T-helper 17 cell (primary cell): ENCODE results near the gene TMEM94. TPM values are rescaled to one million over a fixed set of nuclear protein-coding genes. Genes with fewer than 3 reads are reported as not detected.

Experiments
- ATAC-seq: fragments of 150-1000 bp; cut with Tn5 transposase; 2 replicates; pipeline ENCODE4 v1.10.0; 2021; ENCODE audit warnings: mild to moderate bottlenecking, moderate library complexity
- DNase-seq, 3 donors: peaks; one replicate each; pipeline versions ENCODE4 v3.0.0 to v3.0.0-alpha.2; 2020 to 2021
- H3K9me3 ChIP-seq: one replicate; pipeline ENCODE4 v1.7.0; 2013; ENCODE audit warnings: low read length, mild to moderate bottlenecking; ENCODE audit not compliant: control insufficient read depth, poor library complexity, severe bottlenecking
- H3K27ac Mint-ChIP-seq: one replicate; pipeline ENCODE4 v1.8.0; 2022; ENCODE audit warnings: mild to moderate bottlenecking, moderate library complexity, mixed read lengths
- H3K27me3 Mint-ChIP-seq: one replicate; pipeline ENCODE4 v1.8.0; 2022; ENCODE audit warnings: mixed read lengths
- H3K36me3 Mint-ChIP-seq: one replicate; pipeline ENCODE4 v1.8.0; 2022; ENCODE audit warnings: low read depth, mixed read lengths
- H3K4me1 Mint-ChIP-seq: one replicate; pipeline ENCODE4 v1.8.0; 2022; ENCODE audit warnings: mild to moderate bottlenecking, mixed read lengths
- H3K4me3 Mint-ChIP-seq: one replicate; pipeline ENCODE4 v1.8.0; 2022; ENCODE audit warnings: mild to moderate bottlenecking, moderate library complexity, mixed read lengths
- total RNA-seq, 4 donors: library from RNA in 2 of 4; stranded (reverse) in 2 of 4; gene quantifications; one replicate each; pipeline ENCODE4 v1.2.3 and lab custom pipeline; 2022 to 2026

TMEM94 gene
- total RNA-seq, 2 donors from 2014 or later, result 70.1 to 70.2 TPM

- Mint-ChIP-seq H3K27me3 (no peaks in the 10 kb centered on the region), H3K4me1 (no peaks in the 10 kb centered on the region), H3K4me3 (no peak overlapping the region), H3K36me3 (no peaks in the 10 kb centered on the region), H3K27ac (no peak overlapping the region)
- DNase-seq, result no peak
- ATAC-seq, result no peak
- H3K9me3 ChIP-seq, result no peaks in the 10 kb centered on the region
These were observed 43.0 kb downstream of the TMEM94 start for GRCh38 chr17:75499313-75500022.

DNA sequence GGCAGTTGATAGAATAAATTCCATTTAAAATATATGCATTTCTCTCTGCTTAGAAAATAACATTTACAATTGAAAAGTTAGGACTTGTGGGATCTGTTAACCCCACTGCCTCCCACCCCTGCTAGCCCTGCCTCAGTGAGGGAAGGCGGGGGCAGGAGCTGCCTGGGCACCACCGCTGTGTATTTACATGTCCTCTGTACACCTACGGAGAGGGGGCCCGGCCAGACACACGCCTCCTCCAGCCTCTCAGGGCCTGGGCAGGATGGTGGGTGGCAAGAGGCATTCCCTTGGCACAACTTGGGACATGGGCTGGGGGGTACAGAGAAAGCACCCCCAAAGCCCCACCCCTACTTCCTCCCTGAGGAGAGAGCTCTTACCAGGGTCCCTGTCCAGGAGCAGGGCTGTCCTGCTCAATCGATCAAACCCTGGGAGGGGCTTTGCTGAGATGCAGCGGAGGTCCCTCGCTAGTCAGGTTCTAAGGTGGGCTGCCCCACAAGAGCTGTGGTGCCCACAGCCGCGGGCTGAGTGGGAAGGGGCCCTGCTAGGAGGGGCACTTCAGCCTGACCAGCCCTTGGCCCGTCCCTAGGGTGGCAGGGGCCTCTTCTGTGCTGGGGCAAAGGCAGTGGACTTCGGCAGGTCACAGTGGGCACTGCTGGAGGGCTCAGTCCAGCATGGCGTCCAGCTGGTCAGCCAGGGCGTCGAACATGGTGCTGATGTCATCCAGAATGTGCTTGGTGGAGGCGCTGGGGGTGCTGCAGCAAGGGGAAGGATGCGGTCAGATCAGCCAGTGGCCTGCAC, 44.2 kb downstream of the TMEM94 start:
- DNase-seq (no peak), ATAC-seq (no peak)
- H3K9me3 ChIP-seq, result no peaks in the 10 kb centered on the region
- Mint-ChIP-seq H3K27me3 (no peaks in the 10 kb centered on the region), H3K4me1 (no peaks in the 10 kb centered on the region), H3K4me3 (no peak overlapping the region), H3K36me3 (no peaks in the 10 kb centered on the region), H3K27ac (no peak overlapping the region)

- no peak for ATAC-seq
- DNase-seq, result no peak
- no peaks in the 10 kb centered on the region for H3K9me3 ChIP-seq
- H3K36me3 Mint-ChIP-seq, result no peaks in the 10 kb centered on the region
- no peak overlapping the region for H3K27ac Mint-ChIP-seq
- H3K4me3 Mint-ChIP-seq, result no peak overlapping the region
- no peaks in the 10 kb centered on the region for H3K27me3 Mint-ChIP-seq
- no peaks in the 10 kb centered on the region for H3K4me1 Mint-ChIP-seq
These were observed 45.1 kb downstream of the TMEM94 start for GRCh38 chr17:75501378-75502071.

DNA sequence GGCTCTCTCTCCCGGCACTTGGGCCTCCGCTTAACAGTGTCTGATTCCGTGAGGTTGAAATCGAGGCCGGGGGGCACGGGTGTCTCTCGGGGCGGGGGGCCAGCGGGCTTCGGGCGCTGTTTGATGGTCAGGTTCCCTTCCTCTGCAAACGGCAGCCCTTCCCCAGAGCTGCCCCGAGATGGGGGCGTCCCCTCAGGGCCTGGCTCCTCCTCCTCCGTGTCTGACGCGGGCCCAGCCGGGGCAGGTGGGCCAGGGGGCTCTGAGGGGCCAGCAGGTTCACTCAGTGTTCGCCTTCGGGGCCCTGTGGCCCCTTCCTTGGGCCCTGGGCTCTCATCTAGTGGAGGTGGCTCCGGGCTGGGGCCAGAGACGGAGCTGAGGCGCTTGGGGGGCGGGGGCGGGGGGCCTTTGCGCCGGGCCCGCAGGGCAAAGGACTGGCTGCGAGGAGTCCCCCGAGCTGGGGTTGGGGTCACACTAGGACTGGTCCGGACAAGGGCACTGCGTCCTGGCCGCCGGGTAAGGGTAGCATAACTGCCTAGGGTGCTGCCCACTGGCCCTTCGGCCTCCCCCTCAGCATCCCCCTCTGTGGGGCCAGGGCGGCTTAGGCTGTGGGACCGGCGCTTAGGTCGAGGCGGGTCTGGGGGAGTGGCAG, 45.8 kb downstream of the TMEM94 start:
- no peak overlapping the region for H3K27ac Mint-ChIP-seq
- no peaks in the 10 kb centered on the region for H3K9me3 ChIP-seq
- DNase-seq (no peak), ATAC-seq (no peak)
- H3K4me1 Mint-ChIP-seq, result no peaks in the 10 kb centered on the region
- no peak overlapping the region for H3K4me3 Mint-ChIP-seq
- no peaks in the 10 kb centered on the region for H3K36me3 Mint-ChIP-seq
- no peaks in the 10 kb centered on the region for H3K27me3 Mint-ChIP-seq

DNA sequence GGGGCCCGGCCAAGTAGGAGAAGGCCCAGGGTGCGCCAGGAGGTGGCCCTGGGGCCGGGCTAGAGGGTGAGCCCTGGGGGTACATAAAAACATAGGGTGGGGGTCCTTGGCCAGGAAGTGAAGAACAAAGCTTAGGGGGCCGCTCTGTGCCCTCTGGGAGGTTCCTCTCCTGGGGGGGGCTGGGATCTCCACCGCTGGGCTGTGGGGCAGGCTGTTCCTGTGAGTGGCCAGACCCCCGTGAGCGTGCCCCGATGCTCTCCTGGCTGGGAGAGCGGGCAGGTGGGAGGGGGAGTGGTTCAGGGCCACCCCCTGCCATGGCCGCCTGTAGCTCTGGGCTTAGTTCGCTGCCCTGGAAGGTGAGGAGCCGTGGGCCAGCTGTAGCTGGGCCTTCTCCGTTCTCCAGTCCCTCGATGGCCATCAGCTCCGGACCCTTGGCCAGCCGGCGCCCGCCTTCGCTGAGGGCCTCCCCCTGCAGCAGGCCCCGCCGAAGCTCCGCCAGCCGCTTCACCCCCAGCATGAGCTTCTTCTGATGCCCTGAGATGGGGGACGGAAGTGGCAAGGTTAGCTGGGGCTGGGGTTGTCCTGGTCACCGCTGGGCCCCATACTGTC, 46.4 kb downstream of the TMEM94 start:
- ATAC-seq (no peak), DNase-seq (no peak)
- no peaks in the 10 kb centered on the region for H3K4me1 Mint-ChIP-seq
- H3K9me3 ChIP-seq, result no peaks in the 10 kb centered on the region
- H3K36me3 Mint-ChIP-seq, result no peaks in the 10 kb centered on the region
- no peaks in the 10 kb centered on the region for H3K27me3 Mint-ChIP-seq
- no peak overlapping the region for H3K27ac Mint-ChIP-seq
- H3K4me3 Mint-ChIP-seq, result no peak overlapping the region

- ATAC-seq, result no peak
- DNase-seq, result no peak
- H3K27me3 Mint-ChIP-seq, result no peaks in the 10 kb centered on the region
- H3K27ac Mint-ChIP-seq, result no peak overlapping the region
- H3K4me3 Mint-ChIP-seq, result no peak overlapping the region
- no peaks in the 10 kb centered on the region for H3K36me3 Mint-ChIP-seq
- H3K9me3 ChIP-seq, result no peaks in the 10 kb centered on the region
- no peaks in the 10 kb centered on the region for H3K4me1 Mint-ChIP-seq
These were observed 47.0 kb downstream of the TMEM94 start for GRCh38 chr17:75503337-75503950.

DNA sequence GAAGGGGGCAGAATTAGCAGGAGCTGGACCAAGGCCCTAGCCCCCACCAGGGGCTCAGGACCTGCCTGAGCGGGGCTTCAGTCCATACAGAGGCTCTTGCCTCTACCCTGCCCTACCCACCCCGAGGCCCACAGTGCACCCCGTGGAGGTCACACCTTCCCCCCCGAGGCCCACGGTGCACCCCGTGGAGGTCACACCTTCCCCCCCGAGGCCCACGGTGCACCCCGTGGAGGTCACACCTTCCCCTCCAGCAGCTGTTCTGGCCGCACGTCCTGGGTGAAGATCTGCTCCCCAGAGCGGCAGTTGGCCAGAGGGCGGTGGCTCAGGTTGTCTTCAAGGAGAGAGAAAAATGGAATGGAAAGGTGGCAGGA, 47.5 kb downstream of the TMEM94 start:
- H3K27ac Mint-ChIP-seq, result no peak overlapping the region
- H3K9me3 ChIP-seq, result no peaks in the 10 kb centered on the region
- ATAC-seq, result no peak
- H3K36me3 Mint-ChIP-seq, result no peaks in the 10 kb centered on the region
- no peaks in the 10 kb centered on the region for H3K4me1 Mint-ChIP-seq
- no peak overlapping the region for H3K4me3 Mint-ChIP-seq
- H3K27me3 Mint-ChIP-seq, result no peaks in the 10 kb centered on the region
- DNase-seq, result no peak

GRCh38 chr17:75504347-75505151, 48.1 kb downstream of the TMEM94 start:
- no peaks in the 10 kb centered on the region for H3K36me3 Mint-ChIP-seq
- ATAC-seq (peak; percentile 61), DNase-seq (peak in 2 of 3 donors; percentile 30 to 35)
- no peak overlapping the region for H3K4me3 Mint-ChIP-seq
- H3K4me1 Mint-ChIP-seq, result no peaks in the 10 kb centered on the region
- H3K27ac Mint-ChIP-seq, result no peak overlapping the region
- no peaks in the 10 kb centered on the region for H3K9me3 ChIP-seq
- no peaks in the 10 kb centered on the region for H3K27me3 Mint-ChIP-seq

DNA sequence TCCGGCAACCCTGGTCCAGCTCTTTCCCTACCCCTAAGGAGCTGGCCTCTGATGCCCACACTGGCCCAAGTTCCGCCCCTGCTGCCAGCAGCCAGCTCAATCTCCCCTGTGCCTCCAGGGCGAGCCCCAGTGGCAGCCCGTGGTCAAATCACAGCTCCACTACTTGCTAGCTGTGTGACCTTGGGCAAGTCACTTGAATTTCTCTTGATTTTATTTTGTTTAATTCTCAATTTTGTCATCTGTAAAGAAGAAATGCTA, 48.6 kb downstream of the TMEM94 start:
- ATAC-seq, result no peak
- Mint-ChIP-seq H3K27me3 (no peaks in the 10 kb centered on the region), H3K36me3 (no peaks in the 10 kb centered on the region), H3K4me3 (no peak overlapping the region), H3K27ac (no peak overlapping the region), H3K4me1 (peaks cover 3% of the 10 kb centered on the region)
- no peaks in the 10 kb centered on the region for H3K9me3 ChIP-seq
- no peak for DNase-seq

DNA sequence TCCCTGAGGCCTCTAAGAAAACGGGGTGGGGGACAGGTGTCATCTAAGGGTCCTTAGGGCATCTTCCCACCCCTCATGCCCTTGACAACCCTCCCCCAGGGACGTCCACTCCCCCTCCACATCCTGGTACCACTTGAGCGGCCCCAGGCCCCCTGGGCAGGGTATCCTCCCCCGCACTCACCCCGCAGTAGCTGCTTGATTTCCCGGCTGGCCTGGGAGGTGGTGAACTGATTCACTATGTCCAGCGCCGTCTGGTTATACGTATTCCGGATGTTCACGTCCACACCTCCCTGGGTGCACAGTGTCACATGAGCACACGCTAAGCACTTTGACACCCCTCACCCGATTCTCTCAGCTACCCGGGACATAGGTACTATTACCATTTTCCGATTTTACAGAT, 49.2 kb downstream of the TMEM94 start:
- Mint-ChIP-seq H3K27me3 (no peaks in the 10 kb centered on the region), H3K4me1 (peaks cover 3% of the 10 kb centered on the region), H3K36me3 (no peaks in the 10 kb centered on the region), H3K27ac (no peak overlapping the region), H3K4me3 (no peak overlapping the region)
- H3K9me3 ChIP-seq, result no peaks in the 10 kb centered on the region
- ATAC-seq (no peak), DNase-seq (no peak)

DNA sequence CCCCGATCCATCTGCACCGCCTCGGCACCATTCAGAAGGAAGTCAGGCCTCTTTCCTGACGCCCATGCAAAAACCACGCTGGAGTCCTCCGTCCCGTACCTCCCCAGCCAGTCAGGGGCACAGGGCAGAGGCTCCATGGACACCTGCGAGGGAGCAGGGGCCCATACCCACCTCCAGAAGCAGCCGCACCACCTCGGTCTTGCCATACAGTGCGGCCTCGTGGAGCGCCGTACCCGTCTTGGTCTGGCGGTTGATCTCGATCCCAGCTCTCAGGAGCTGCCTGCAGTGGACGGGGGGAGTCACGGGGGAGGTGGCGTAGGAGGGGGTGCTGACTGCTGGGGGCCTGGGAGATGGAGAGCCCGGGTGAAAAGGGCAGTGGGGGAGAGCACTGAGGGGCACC, 49.7 kb downstream of the TMEM94 start:
- H3K4me1 Mint-ChIP-seq, result peaks cover 3% of the 10 kb centered on the region
- no peaks in the 10 kb centered on the region for H3K36me3 Mint-ChIP-seq
- no peak overlapping the region for H3K4me3 Mint-ChIP-seq
- H3K27me3 Mint-ChIP-seq, result no peaks in the 10 kb centered on the region
- no peaks in the 10 kb centered on the region for H3K9me3 ChIP-seq
- no peak overlapping the region for H3K27ac Mint-ChIP-seq
- ATAC-seq, result no peak
- no peak for DNase-seq

GRCh38 chr17:75506888-75507287, 50.5 kb downstream of the TMEM94 start:
- no peak overlapping the region for H3K27ac Mint-ChIP-seq
- no peak overlapping the region for H3K4me3 Mint-ChIP-seq
- ATAC-seq (no peak), DNase-seq (no peak)
- H3K36me3 Mint-ChIP-seq, result no peaks in the 10 kb centered on the region
- H3K27me3 Mint-ChIP-seq, result no peaks in the 10 kb centered on the region
- peaks cover 3% of the 10 kb centered on the region for H3K4me1 Mint-ChIP-seq
- H3K9me3 ChIP-seq, result no peaks in the 10 kb centered on the region
